H9 (cell line): ENCODE measurements around the gene SFTPB. TPM values are rescaled to one million over a fixed set of nuclear protein-coding genes. Genes with fewer than 3 reads are reported as not detected.
"Not testable (repeated sequence)": the region's sequence is repeated elsewhere in the genome, so short reads cannot be mapped to it uniquely, and the experiment has no call there.

ENCODE experiments used
- DNase-seq: peaks from one replicate; pipeline ENCODE4 v3.0.0-alpha.2; 2017
- H2AFZ ChIP-seq: one replicate; pipeline ENCODE4 v1.6.1; 2013; ENCODE audit warnings: mild to moderate bottlenecking, low read length, control low read depth, moderate library complexity
- H2AK5ac ChIP-seq: 2 replicates; pipeline ENCODE4 v1.6.1; 2013; ENCODE audit warnings: low read length, control low read depth, mixed read lengths; ENCODE audit not compliant: insufficient read length
- H2BK120ac ChIP-seq: one replicate; pipeline ENCODE4 v1.6.1; 2013; ENCODE audit warnings: low read depth, mild to moderate bottlenecking, low read length, control low read depth, inconsistent platforms; ENCODE audit not compliant: poor library complexity, severe bottlenecking
- H2BK12ac ChIP-seq: 2 replicates; pipeline ENCODE4 v1.6.1; 2013; ENCODE audit warnings: low read length, control low read depth, mixed read lengths, low read depth; ENCODE audit not compliant: insufficient read length
- H2BK15ac ChIP-seq: 2 replicates; pipeline ENCODE4 v1.6.1; 2013; ENCODE audit warnings: low read depth, low read length, control low read depth
- H2BK20ac ChIP-seq: one replicate; pipeline ENCODE4 v1.6.1; 2013; ENCODE audit warnings: low read depth, mild to moderate bottlenecking, low read length, control low read depth, inconsistent platforms; ENCODE audit not compliant: poor library complexity, severe bottlenecking
- H2BK5ac ChIP-seq: 2 replicates; pipeline ENCODE4 v1.6.1; 2013; ENCODE audit warnings: low read length, control low read depth, mixed read lengths; ENCODE audit not compliant: insufficient read length
- H3K14ac ChIP-seq: 2 replicates; pipeline ENCODE4 v1.6.1; 2013; ENCODE audit warnings: low read length, control low read depth; ENCODE audit not compliant: insufficient read depth
- H3K18ac ChIP-seq: 2 replicates; pipeline ENCODE4 v1.6.1; 2013; ENCODE audit warnings: low read depth, mild to moderate bottlenecking, mixed read lengths, low read length, control low read depth; ENCODE audit not compliant: insufficient read length
- H3K23ac ChIP-seq: 2 replicates; pipeline ENCODE4 v1.6.1; 2013; ENCODE audit warnings: low read length, control low read depth, mixed read lengths, low read depth; ENCODE audit not compliant: insufficient read length
- H3K23me2 ChIP-seq: 2 replicates; pipeline ENCODE4 v1.6.1; 2013; ENCODE audit warnings: low read depth, mild to moderate bottlenecking, mixed read lengths, low read length, control low read depth; ENCODE audit not compliant: insufficient read length, poor library complexity, severe bottlenecking
- H3K27ac ChIP-seq: 2 replicates; pipeline ENCODE4 v1.5.1; 2013; ENCODE audit warnings: low read length, control low read depth, mixed read lengths, low read depth; ENCODE audit not compliant: insufficient read length
- H3K27me3 ChIP-seq: 2 replicates; pipeline ENCODE4 v1.6.1; 2013; ENCODE audit warnings: low read length, control low read depth, inconsistent platforms; ENCODE audit not compliant: insufficient read depth
- H3K4ac ChIP-seq: 2 replicates; pipeline ENCODE4 v1.6.1; 2013; ENCODE audit warnings: low read depth, mild to moderate bottlenecking, control low read depth, inconsistent platforms, low read length, moderate library complexity
- H3K4me1 ChIP-seq: 2 replicates; pipeline ENCODE4 v1.6.1; 2013; ENCODE audit warnings: low read length, control low read depth, inconsistent platforms; ENCODE audit not compliant: insufficient read depth
- H3K4me2 ChIP-seq: 2 replicates; pipeline ENCODE4 v1.6.1; 2013; ENCODE audit warnings: low read length, control low read depth, mixed read lengths; ENCODE audit not compliant: insufficient read length, insufficient read depth
- H3K56ac ChIP-seq: 2 replicates; pipeline ENCODE4 v1.6.1; 2013; ENCODE audit warnings: low read depth, mild to moderate bottlenecking, mixed read lengths, low read length, control low read depth; ENCODE audit not compliant: insufficient read length
- H3K79me1 ChIP-seq: 2 replicates; pipeline ENCODE4 v1.6.1; 2013; ENCODE audit warnings: low read depth, mild to moderate bottlenecking, moderate library complexity, low read length, control low read depth, inconsistent platforms; ENCODE audit not compliant: insufficient read depth, poor library complexity, severe bottlenecking
- H3K79me2 ChIP-seq: 2 replicates; pipeline ENCODE4 v1.6.1; 2013; ENCODE audit warnings: low read length, control low read depth, inconsistent platforms; ENCODE audit not compliant: insufficient read depth
- H3K9ac ChIP-seq: 2 replicates; pipeline ENCODE4 v1.6.1; 2013; ENCODE audit warnings: low read length, control low read depth, mixed read lengths; ENCODE audit not compliant: insufficient read length; ENCODE audit errors: extremely low read depth
- H3K9me3 ChIP-seq: one replicate; pipeline ENCODE4 v1.6.1; 2013; ENCODE audit warnings: low read depth, low read length, inconsistent platforms; ENCODE audit not compliant: control insufficient read depth
- H3T11ph ChIP-seq: one replicate; pipeline ENCODE4 v1.6.1; 2013; ENCODE audit warnings: mild to moderate bottlenecking, low read length, control low read depth, inconsistent platforms
- H4K20me1 ChIP-seq: one replicate; pipeline ENCODE4 v1.6.1; 2013; ENCODE audit not compliant: control insufficient read depth, insufficient read length, insufficient read depth
- H4K5ac ChIP-seq: 2 replicates; pipeline ENCODE4 v1.6.1; 2013; ENCODE audit warnings: low read depth, mild to moderate bottlenecking, mixed read lengths, low read length, control low read depth; ENCODE audit not compliant: insufficient read length
- H4K8ac ChIP-seq: replicated peaks from 2 replicates; pipeline ENCODE4 v1.6.1; 2013; ENCODE audit warnings: low read length, control low read depth, mixed read lengths, low read depth; ENCODE audit not compliant: insufficient read length
- H4K91ac ChIP-seq: 2 replicates; pipeline ENCODE4 v1.6.1; 2013; ENCODE audit warnings: low read depth, mild to moderate bottlenecking, moderate library complexity, mixed read lengths, low read length, control low read depth; ENCODE audit not compliant: insufficient read length
- H3K27ac Mint-ChIP-seq, 3 experiments: 2 replicates in 2 of 3; 3 replicates in 1 of 3; pipeline ENCODE4 v1.8.0; 2020 to 2021; ENCODE audit warnings: mixed read lengths in 3 of 3, mild to moderate bottlenecking in 1 of 3, moderate library complexity in 1 of 3
- H3K27me3 Mint-ChIP-seq: 2 replicates; pipeline ENCODE4 v1.8.0; 2021; ENCODE audit warnings: low read depth, mild to moderate bottlenecking, moderate library complexity, mixed read lengths
- H3K36me3 Mint-ChIP-seq, 3 experiments: 2 replicates in 2 of 3; 3 replicates in 1 of 3; pipeline ENCODE4 v1.8.0; 2020 to 2021; ENCODE audit warnings: low read depth in 3 of 3, mixed read lengths in 3 of 3; ENCODE audit not compliant: insufficient read depth in 1 of 3
- H3K4me1 Mint-ChIP-seq, 2 experiments: 2 replicates each; pipeline ENCODE4 v1.8.0; 2020; ENCODE audit warnings: mixed read lengths in 2 of 2
- H3K4me3 Mint-ChIP-seq, 2 experiments: 2 replicates in 1 of 2; 3 replicates in 1 of 2; pipeline ENCODE4 v1.8.0; 2020 to 2021; ENCODE audit warnings: mild to moderate bottlenecking in 2 of 2, mixed read lengths in 2 of 2, moderate library complexity in 1 of 2
- H3K9me3 Mint-ChIP-seq, 2 experiments: 2 replicates in 1 of 2; 3 replicates in 1 of 2; pipeline ENCODE4 v1.8.0; 2020; ENCODE audit warnings: mild to moderate bottlenecking in 2 of 2, mixed read lengths in 2 of 2, moderate library complexity in 1 of 2
- WGBS: extraction: QIAGEN DNeasy Blood & Tissue Kit; methylation state at CpG from one replicate; pipeline ENCODE4 v1.1.7; 2013; ENCODE audit warnings: missing lambda C conversion rate, low lambda C conversion rate, mixed read lengths; ENCODE audit not compliant: insufficient read length; ENCODE audit errors: extremely low coverage; 5-methylcytosine and 5-hydroxymethylcytosine counted together
- total RNA-seq: library from RNA; stranded (reverse); gene quantifications from 2 replicates; pipeline ENCODE4 v1.2.1, GENCODE V29; 2021
- TF ChIP-seq, protein P1 (sequence below): fragments of 200-600 bp; sonication (generic); conservative IDR thresholded peaks from 3 replicates; pipeline ENCODE4 v1.8.0; 2021; ENCODE audit warnings: antibody characterized with exemption, mild to moderate bottlenecking

Gene SFTPB
- total RNA-seq, 1 experiment from 2014 or later, result not detected

DNA sequence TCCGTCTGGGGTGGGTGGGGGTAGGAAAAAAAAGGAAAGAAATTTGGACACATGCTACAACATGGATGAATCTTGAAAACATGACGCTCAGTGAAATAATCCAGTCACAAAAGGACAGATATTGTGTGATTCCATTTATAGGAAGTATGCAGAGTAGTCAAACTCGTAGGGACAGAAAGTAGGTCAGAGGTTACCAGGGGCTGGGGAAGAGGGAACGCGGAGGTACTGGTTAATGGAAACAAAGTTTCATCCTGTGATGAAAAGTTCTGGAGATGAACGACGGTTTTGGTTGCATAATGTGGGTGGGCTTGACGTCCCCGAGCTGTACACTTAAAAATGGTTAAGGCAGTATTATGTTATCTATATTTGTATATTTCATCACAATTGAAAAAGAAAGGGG is 4.5 kb upstream of the SFTPB start:
- no peak overlapping the region for H3K23ac ChIP-seq

DNA sequence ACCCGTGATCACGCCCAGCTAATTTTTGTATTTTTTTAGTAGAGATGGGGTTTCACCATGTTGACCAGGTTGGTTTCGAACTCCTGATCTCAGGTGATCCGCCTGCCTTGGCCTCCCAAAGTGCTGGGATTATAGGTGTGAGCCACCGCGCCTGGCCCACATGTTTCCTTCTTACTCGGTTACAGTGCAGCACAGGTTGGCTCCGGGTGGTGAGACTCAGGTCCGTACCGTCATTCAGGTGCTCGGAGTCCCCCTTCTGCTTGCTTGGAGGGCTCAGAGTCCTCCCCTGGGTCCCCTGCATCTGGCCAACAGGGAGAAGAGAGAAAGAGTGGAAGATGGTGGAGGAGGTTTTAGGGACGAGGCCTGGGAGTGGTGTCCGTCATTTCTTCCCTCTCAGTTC is 2.4 kb upstream of the SFTPB start:
- H3K27me3 Mint-ChIP-seq, H2AFZ ChIP-seq, H4K20me1 ChIP-seq, H3K79me2 ChIP-seq, H2BK120ac ChIP-seq, H3K18ac ChIP-seq, H3K23me2 ChIP-seq, H3K27ac ChIP-seq, H2BK15ac ChIP-seq, H3K36me3 Mint-ChIP-seq, H3K23ac ChIP-seq, H3K9me3 Mint-ChIP-seq, DNase-seq, H3K9me3 ChIP-seq, H4K8ac ChIP-seq, H3K4me2 ChIP-seq, H3K4ac ChIP-seq, H3K27ac Mint-ChIP-seq, H3K4me1 ChIP-seq, H2AK5ac ChIP-seq, H3K4me3 Mint-ChIP-seq, H4K91ac ChIP-seq, H3K27me3 ChIP-seq, H4K5ac ChIP-seq, H3T11ph ChIP-seq, H2BK12ac ChIP-seq, H2BK5ac ChIP-seq, H3K9ac ChIP-seq, H3K79me1 ChIP-seq, H3K14ac ChIP-seq, H3K56ac ChIP-seq, H2BK20ac ChIP-seq: not testable (repeated sequence)
- peaks cover 11 to 16% of the 10 kb centered on the region in 2 experiments for H3K4me1 Mint-ChIP-seq
- no CpG with 5 or more reads among the region's 13 CpGs for WGBS

More for the DNA sequence above, 4.5 kb upstream of the SFTPB start:
- H4K8ac ChIP-seq, result no peak overlapping the region
- no peak overlapping the region for H2AFZ ChIP-seq
- H2BK120ac ChIP-seq, result no peak overlapping the region
- no peak overlapping the region for H2BK15ac ChIP-seq
- no peaks in the 10 kb centered on the region for H3K79me1 ChIP-seq
- no CpG with 5 or more reads among the region's 9 CpGs for WGBS
- H3K14ac ChIP-seq, result no peak overlapping the region
- no peak for DNase-seq
- H3K4me1 ChIP-seq, result no peaks in the 10 kb centered on the region
- H3K56ac ChIP-seq, result no peak overlapping the region
- peaks cover 14 to 16% of the 10 kb centered on the region in 2 experiments for H3K4me1 Mint-ChIP-seq
- no peak overlapping the region for H2AK5ac ChIP-seq
- H2BK20ac ChIP-seq, result no peak overlapping the region
- no peaks in the 10 kb centered on the region for H4K20me1 ChIP-seq
- no peak overlapping the region for H3K27ac Mint-ChIP-seq
- no peaks in the 10 kb centered on the region for H3K23me2 ChIP-seq
- H2BK12ac ChIP-seq, result no peak overlapping the region
- H3K9me3 ChIP-seq, result no peaks in the 10 kb centered on the region
- TF ChIP-seq, protein P1, sequence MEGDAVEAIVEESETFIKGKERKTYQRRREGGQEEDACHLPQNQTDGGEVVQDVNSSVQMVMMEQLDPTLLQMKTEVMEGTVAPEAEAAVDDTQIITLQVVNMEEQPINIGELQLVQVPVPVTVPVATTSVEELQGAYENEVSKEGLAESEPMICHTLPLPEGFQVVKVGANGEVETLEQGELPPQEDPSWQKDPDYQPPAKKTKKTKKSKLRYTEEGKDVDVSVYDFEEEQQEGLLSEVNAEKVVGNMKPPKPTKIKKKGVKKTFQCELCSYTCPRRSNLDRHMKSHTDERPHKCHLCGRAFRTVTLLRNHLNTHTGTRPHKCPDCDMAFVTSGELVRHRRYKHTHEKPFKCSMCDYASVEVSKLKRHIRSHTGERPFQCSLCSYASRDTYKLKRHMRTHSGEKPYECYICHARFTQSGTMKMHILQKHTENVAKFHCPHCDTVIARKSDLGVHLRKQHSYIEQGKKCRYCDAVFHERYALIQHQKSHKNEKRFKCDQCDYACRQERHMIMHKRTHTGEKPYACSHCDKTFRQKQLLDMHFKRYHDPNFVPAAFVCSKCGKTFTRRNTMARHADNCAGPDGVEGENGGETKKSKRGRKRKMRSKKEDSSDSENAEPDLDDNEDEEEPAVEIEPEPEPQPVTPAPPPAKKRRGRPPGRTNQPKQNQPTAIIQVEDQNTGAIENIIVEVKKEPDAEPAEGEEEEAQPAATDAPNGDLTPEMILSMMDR, result no peak
- no peak overlapping the region for H3K4ac ChIP-seq
- no peak overlapping the region for H3K18ac ChIP-seq
- no peak overlapping the region for H3K27ac ChIP-seq
- H3K79me2 ChIP-seq, result no peaks in the 10 kb centered on the region
- no peak overlapping the region for H3K9ac ChIP-seq
- H4K5ac ChIP-seq, result no peak overlapping the region
- H3K9me3 Mint-ChIP-seq, result no peaks in the 10 kb centered on the region; a peak in 1 of 5 replicates
- peaks cover 8% of the 10 kb centered on the region for H3K27me3 Mint-ChIP-seq
- H3K27me3 ChIP-seq, result no peaks in the 10 kb centered on the region
- no peak overlapping the region for H2BK5ac ChIP-seq
- H3T11ph ChIP-seq, result no peak overlapping the region
- no peak overlapping the region for H3K4me2 ChIP-seq
- H3K4me3 Mint-ChIP-seq, result no peak overlapping the region
- H3K36me3 Mint-ChIP-seq, result no peaks in the 10 kb centered on the region
- no peak overlapping the region for H4K91ac ChIP-seq
